ENCODE data around the gene EIF3D. TPM values are rescaled to one million over a fixed set of nuclear protein-coding genes. Genes with fewer than 3 reads are reported as not detected.

Gene EIF3D
- total and polyA plus RNA-seq, 2 of the 8 experiments (the other 6 are each of a cell fraction or from before 2014, with no cell fraction given), result 195 to 408 TPM

- TF ChIP-seq EZH2 (IDR thresholded peaks at IDR 0.05; ENCODE audit: low read depth, low read length, severe bottlenecking) (no peak), ATF3 (IDR thresholded peaks at IDR 0.05; ENCODE audit: insufficient read depth, low read depth, low read length) (no peak), SP1 (IDR thresholded peaks at IDR 0.05; ENCODE audit: low read depth, low read length) (no peak), RBBP5 (IDR thresholded peaks at IDR 0.05; ENCODE audit: borderline replicate concordance, low read depth, low read length) (no peak), CHD2 (IDR thresholded peaks at IDR 0.05; ENCODE audit: low read length) (no peak), EP300 (IDR thresholded peaks at IDR 0.05; ENCODE audit: borderline replicate concordance in 1 of 2, low read depth in 2 of 2, low read length in 2 of 2) (no peak)
- H3K23ac ChIP-seq (ENCODE audit: insufficient read length), result no peak overlapping the region
- H2BK15ac ChIP-seq (ENCODE audit: low read length), result no peak overlapping the region
- H4K8ac ChIP-seq (ENCODE audit: extremely low read depth, insufficient read depth, low read length), result no peak overlapping the region
- no peak overlapping the region for H2BK120ac ChIP-seq (replicated peaks; ENCODE audit: low read depth, low read length)
- no peak overlapping the region for H3K27ac ChIP-seq (ENCODE audit: low read depth, low read length)
- no peak overlapping the region for H3K14ac ChIP-seq (ENCODE audit: insufficient read length)
- no peaks in the 10 kb centered on the region for H3K9me3 ChIP-seq (ENCODE audit: insufficient read depth in 2 of 2, low read depth in 1 of 2, low read length in 1 of 2)
- no peak overlapping the region for H3K9ac ChIP-seq (replicated peaks in 1 of 4; ENCODE audit: extremely low read depth in 1 of 4, low read depth in 3 of 4, low read length in 3 of 4)
- 90% methylated on average over 5 of the region's 5 CpGs; no CpG with 5 or more reads in 1 of the 2 experiments for WGBS, 2 experiments (ENCODE audit: extremely low coverage in 1 of 2, insufficient coverage in 1 of 2, insufficient read length in 1 of 2, insufficient replicate concordance in 2 of 2, low coverage in 1 of 2, low lambda C conversion rate in 2 of 2, missing lambda C conversion rate in 1 of 2)
- H3K56ac ChIP-seq (replicated peaks; ENCODE audit: insufficient read length, low read depth, low read length), result no peak overlapping the region
- POLR2A ChIA-PET (ENCODE audit: partially characterized antibody), result no interaction called here
- H3K79me2 ChIP-seq (ENCODE audit: control insufficient read depth in 1 of 2, insufficient read depth in 2 of 2, low read length in 2 of 2), result no peaks in the 10 kb centered on the region
- no peak for FAIRE-seq
- no peak overlapping the region for H3K18ac ChIP-seq (ENCODE audit: extremely low read depth, low read length)
- H2AK5ac ChIP-seq (ENCODE audit: low read depth, low read length), result no peak overlapping the region
- H4K91ac ChIP-seq (replicated peaks; ENCODE audit: insufficient read length, low read length), result no peak overlapping the region
- H3K4ac ChIP-seq (replicated peaks; ENCODE audit: insufficient read length, low read depth, low read length), result no peak overlapping the region
- no peaks in the 10 kb centered on the region for H3K79me1 ChIP-seq (ENCODE audit: low read depth, low read length)
- H3K4me2 ChIP-seq (ENCODE audit: insufficient read depth in 1 of 2, low read depth in 2 of 2, low read length in 2 of 2), result no peak overlapping the region
- H2BK12ac ChIP-seq (ENCODE audit: low read depth, low read length), result no peak overlapping the region
- no peaks in the 10 kb centered on the region for H3K36me3 ChIP-seq (ENCODE audit: control insufficient read depth in 2 of 4, insufficient read depth in 4 of 4, low read length in 3 of 4)
- no peaks in the 10 kb centered on the region for H3K27me3 ChIP-seq (replicated peaks in 1 of 4; ENCODE audit: control insufficient read depth in 3 of 4, extremely low read depth in 1 of 4, insufficient read depth in 3 of 4, low read length in 3 of 4)
- H3K4me3 ChIP-seq (ENCODE audit: extremely low read depth in 1 of 4, insufficient read depth in 2 of 4, low read depth in 3 of 4, low read length in 4 of 4), result no peak overlapping the region
- no peaks in the 10 kb centered on the region for H4K20me1 ChIP-seq (replicated peaks in 1 of 2; ENCODE audit: control insufficient read depth in 1 of 2, insufficient read depth in 2 of 2, low read length in 2 of 2)
- H2AFZ ChIP-seq (ENCODE audit: low read length), result no peak overlapping the region
- no peak for DNase-seq (ENCODE audit: low read depth in 1 of 2, low spot score in 2 of 2)
- no peak overlapping the region for H2BK20ac ChIP-seq (ENCODE audit: low read length)
- H4K5ac ChIP-seq (ENCODE audit: insufficient read length, low read depth, low read length), result no peak overlapping the region
- no peaks in the 10 kb centered on the region; the same call in 1 of the 2 replicates for H3K23me2 ChIP-seq (ENCODE audit: low read depth, low read length)
- H2BK5ac ChIP-seq (ENCODE audit: low read depth, low read length), result no peak overlapping the region
- CTCF ChIA-PET (ENCODE audit: partially characterized antibody), result interaction anchor here (1.2 to 1.7 kb wide), 3 partner anchors 18 to 153 kb away, joined by 3 to 5 read pairs (median 4); partner anchors contain the start of gene EIF3D
- peaks cover 8 to 28% (median 25%) of the 10 kb centered on the region in 4 experiments for H3K4me1 ChIP-seq (replicated peaks in 1 of 4; ENCODE audit: control insufficient read depth in 3 of 4, insufficient read depth in 4 of 4, low read length in 3 of 4)
Observed at GRCh38 chr22:36565159-36565507, 36.2 kb upstream of the EIF3D start.
